ENCODE results near the gene OR8J3. TPM values are rescaled to one million over a fixed set of nuclear protein-coding genes. Genes with fewer than 3 reads are reported as not detected.

Gene OR8J3
- total RNA-seq, 1 donor from 2014 or later = not detected

DNA sequence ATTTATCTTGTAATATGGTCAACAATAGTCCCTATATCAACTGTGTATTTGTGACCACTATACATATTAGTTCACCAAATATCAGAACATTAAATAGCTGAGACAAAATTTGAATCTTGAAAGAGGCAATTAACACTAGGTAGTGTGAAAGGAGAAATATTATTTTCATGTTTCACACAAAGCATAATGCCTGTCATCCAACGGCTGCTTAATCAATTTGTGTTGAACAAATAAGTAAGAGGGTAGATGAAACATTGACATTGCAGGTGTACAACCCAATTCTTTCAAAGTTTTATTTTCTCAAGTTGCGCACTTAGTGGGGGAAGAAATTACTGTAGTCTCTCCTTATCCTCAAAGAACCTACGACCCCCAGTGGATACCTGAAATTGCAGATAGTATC, 50.3 kb downstream of the OR8J3 start:
- H3K36me3 Mint-ChIP-seq (ENCODE audit: low read depth) = no peaks in the 10 kb centered on the region
- intact Hi-C loops (cut with micrococcal nuclease) = no loop called here
- H3K27me3 Mint-ChIP-seq (ENCODE audit: low read depth) = no peaks in the 10 kb centered on the region
- no peak for DNase-seq (ENCODE audit: low spot score)
- no peak overlapping the region for H3K27ac Mint-ChIP-seq
- H3K9me3 Mint-ChIP-seq = peaks cover 37% of the 10 kb centered on the region
- no peaks in the 10 kb centered on the region for H3K4me1 Mint-ChIP-seq (ENCODE audit: low read depth)
- H3K4me3 Mint-ChIP-seq (ENCODE audit: low read depth) = no peak overlapping the region

Other genes with a start within 250 kb of the OR8J3 start
- not detected in 2 replicates for gene OR5W2, start 225.6 kb downstream of the OR8J3 start, total RNA-seq
- gene OR5I1, start 203.8 kb downstream of the OR8J3 start, total RNA-seq = not detected in 2 replicates
- gene OR10AG1, start 170.3 kb downstream of the OR8J3 start, total RNA-seq = not detected in 2 replicates
- not detected in 2 replicates for gene OR5F1, start 145.6 kb downstream of the OR8J3 start, total RNA-seq
- not detected in 2 replicates for gene OR5AS1, start 112.5 kb downstream of the OR8J3 start, total RNA-seq
- not detected in 2 replicates for gene OR8I2, start 46.9 kb downstream of the OR8J3 start, total RNA-seq
- gene OR8H2, start 36.5 kb downstream of the OR8J3 start, total RNA-seq = not detected in 2 replicates
- not detected in 2 replicates for gene OR8H3, start 17.8 kb downstream of the OR8J3 start, total RNA-seq
- not detected in 2 replicates for gene OR8K5, start 20.1 kb upstream of the OR8J3 start, total RNA-seq
- not detected in 2 replicates for gene OR5J2, start 36.4 kb upstream of the OR8J3 start, total RNA-seq
- gene OR5T2, start 94.1 kb upstream of the OR8J3 start, total RNA-seq = not detected in 2 replicates
- not detected in 2 replicates for gene OR5T3, start 112.1 kb upstream of the OR8J3 start, total RNA-seq
- gene OR5T1, start 134.0 kb upstream of the OR8J3 start, total RNA-seq = not detected in 2 replicates
- gene OR8H1, start 152.1 kb upstream of the OR8J3 start, total RNA-seq = not detected in 2 replicates
- not detected in 2 replicates for gene OR8K3, start 174.9 kb upstream of the OR8J3 start, total RNA-seq
- gene OR8K1, start 205.8 kb upstream of the OR8J3 start, total RNA-seq = not detected in 2 replicates
- not detected in 2 replicates for gene OR8J1, start 214.1 kb upstream of the OR8J3 start, total RNA-seq
- gene OR8U1, start 235.4 kb upstream of the OR8J3 start, total RNA-seq = not detected in 2 replicates